ENCODE measurements around the gene ESRRB.

The ESRRB gene

GRCh38 chr14:76375947-76376404, at the start of gene ESRRB:
ESRRB (plus strand) TSS chr14:76376137; CDS start chr14:76376402, 265 bp downstream.
- DNase-seq (ENCODE audit: low read depth, low spot score): peak; percentile 83

GRCh38 chr14:76326918-76327689, 48.8 kb upstream of the ESRRB start:
- no peak for DNase-seq (ENCODE audit: low read depth, low spot score)

- no peak for DNase-seq (ENCODE audit: low read depth, low spot score)
Observed at GRCh38 chr14:76328457-76329137, 47.3 kb upstream of the ESRRB start.

- DNase-seq (ENCODE audit: low read depth, low spot score): no peak
Observed at GRCh38 chr14:76329154-76329928, 46.6 kb upstream of the ESRRB start.

- no peak for DNase-seq (ENCODE audit: low read depth, low spot score)
Observed at GRCh38 chr14:76329951-76330350, 46.0 kb upstream of the ESRRB start.

- DNase-seq (ENCODE audit: low read depth, low spot score): no peak
Observed at GRCh38 chr14:76330411-76331327, 45.3 kb upstream of the ESRRB start.

- no peak for DNase-seq (ENCODE audit: low read depth, low spot score)
Observed at GRCh38 chr14:76331328-76332011, 44.5 kb upstream of the ESRRB start.

GRCh38 chr14:76333664-76334063, 42.3 kb upstream of the ESRRB start:
- no peak for DNase-seq (ENCODE audit: low read depth, low spot score)

GRCh38 chr14:76334316-76334715, 41.6 kb upstream of the ESRRB start:
- no peak for DNase-seq (ENCODE audit: low read depth, low spot score)

GRCh38 chr14:76336876-76337275, 39.1 kb upstream of the ESRRB start:
- no peak for DNase-seq (ENCODE audit: low read depth, low spot score)

GRCh38 chr14:76337635-76338545, 38.0 kb upstream of the ESRRB start:
- DNase-seq (ENCODE audit: low read depth, low spot score): no peak

GRCh38 chr14:76339728-76340615, 36.0 kb upstream of the ESRRB start:
- no peak for DNase-seq (ENCODE audit: low read depth, low spot score)

GRCh38 chr14:76343386-76343785, 32.6 kb upstream of the ESRRB start:
- no peak for DNase-seq (ENCODE audit: low read depth, low spot score)

GRCh38 chr14:76346391-76347160, 29.4 kb upstream of the ESRRB start:
- DNase-seq (ENCODE audit: low read depth, low spot score): no peak

- no peak for DNase-seq (ENCODE audit: low read depth, low spot score)
Observed at GRCh38 chr14:76348898-76349297, 27.0 kb upstream of the ESRRB start.

- DNase-seq (ENCODE audit: low read depth, low spot score): no peak
Observed at GRCh38 chr14:76349993-76350392, 25.9 kb upstream of the ESRRB start.

- no peak for DNase-seq (ENCODE audit: low read depth, low spot score)
Observed at GRCh38 chr14:76350671-76351070, 25.3 kb upstream of the ESRRB start.

GRCh38 chr14:76351941-76352340, 24.0 kb upstream of the ESRRB start:
- DNase-seq (ENCODE audit: low read depth, low spot score): no peak

All from iPS DF 19.7 (cell line).